ENCODE measurements around the gene GCAT. TPM values are rescaled to one million over a fixed set of nuclear protein-coding genes. Genes with fewer than 3 reads are reported as not detected.
"Not testable (repeated sequence)": the region's sequence is repeated elsewhere in the genome, so short reads cannot be mapped to it uniquely, and the experiment has no call there.

Gene GCAT
- total RNA-seq, 2 donors from 2014 or later, result 31.6 to 42.5 TPM

- no peak for TF ChIP-seq POLR2A (IDR thresholded peaks at IDR 0.05)
- TF ChIP-seq CTCF (IDR thresholded peaks at IDR 0.05), result no peak
- H3K9me3 ChIP-seq, result no peaks in the 10 kb centered on the region
- no peaks in the 10 kb centered on the region for H3K27me3 ChIP-seq
- H3K4me1 ChIP-seq, result no peaks in the 10 kb centered on the region
- H3K4me3 ChIP-seq, result no peak overlapping the region
- DNase-seq (no peak), ATAC-seq (no peak)
- 86 to 89% methylated on average over 6 of the region's 6 CpGs for WGBS, 2 donors
- intact Hi-C loops (cut with DNase I), result no loop called here
- no peaks in the 10 kb centered on the region for H3K36me3 ChIP-seq (replicated peaks in 1 of 2; ENCODE audit: insufficient read depth in 1 of 2, low read depth in 2 of 2)
- no peak overlapping the region for H3K27ac ChIP-seq
These were observed 15.2 kb upstream of the GCAT start for GRCh38 chr22:37792494-37792893.

DNA sequence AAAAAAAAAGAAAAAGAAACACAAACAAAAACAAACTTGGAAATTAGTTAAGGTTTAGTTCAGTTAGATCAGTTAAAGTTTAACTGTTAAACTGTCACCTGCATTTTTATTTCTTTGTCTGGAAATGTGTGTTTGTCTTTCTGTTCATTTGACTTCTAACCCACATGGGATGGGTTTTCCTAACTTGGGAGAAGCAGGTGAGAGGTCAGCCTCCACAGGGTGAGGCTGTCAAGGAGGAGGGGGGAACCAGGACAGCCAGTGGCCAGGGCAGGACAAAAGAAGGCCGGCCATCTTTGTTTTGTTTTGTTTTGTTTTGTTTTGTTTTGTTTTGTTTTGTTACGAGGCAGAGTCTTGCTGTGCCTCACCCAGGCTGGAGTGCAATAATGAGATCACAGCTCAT lies 13.4 kb upstream of the GCAT start:
- TF ChIP-seq CTCF (IDR thresholded peaks at IDR 0.05), result no peak
- no peak for TF ChIP-seq POLR2A (IDR thresholded peaks at IDR 0.05)
- 75 to 92% methylated on average over 2 of the region's 2 CpGs for WGBS, 2 donors
- no peak for DNase-seq
- Histone ChIP-seq H3K27ac (no peak overlapping the region), H3K27me3 (no peaks in the 10 kb centered on the region), H3K4me3 (no peak overlapping the region), H3K9me3 (no peaks in the 10 kb centered on the region), H3K36me3 (replicated peaks in 1 of 2; ENCODE audit: insufficient read depth in 1 of 2, low read depth in 2 of 2) (no peaks in the 10 kb centered on the region), H3K4me1 (no peaks in the 10 kb centered on the region)
- ATAC-seq, result no peak
- intact Hi-C loops (cut with DNase I), result no loop called here

DNA sequence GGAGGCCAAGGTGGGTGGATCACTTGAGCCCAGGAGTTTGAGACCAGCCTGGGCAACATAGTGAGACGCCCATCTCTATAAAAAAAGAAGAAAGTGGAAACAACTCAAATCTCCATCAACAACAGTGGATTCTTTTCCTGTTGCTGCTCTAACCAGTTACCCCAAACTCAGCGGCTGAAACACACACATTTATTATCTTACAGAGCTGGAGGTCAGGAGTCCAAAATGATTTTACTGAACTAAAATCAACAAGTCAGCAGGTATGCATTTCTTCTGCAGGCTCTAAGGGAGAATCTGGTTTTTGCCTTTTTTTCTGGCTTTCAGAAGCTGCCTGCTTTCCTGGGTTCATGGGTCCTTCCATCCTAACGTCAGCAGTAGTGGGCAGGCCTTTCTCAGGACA lies 11.7 kb upstream of the GCAT start:
- no peak for ATAC-seq
- Histone ChIP-seq H3K4me1 (no peaks in the 10 kb centered on the region), H3K36me3 (replicated peaks in 1 of 2; ENCODE audit: insufficient read depth in 1 of 2, low read depth in 2 of 2) (no peaks in the 10 kb centered on the region), H3K4me3 (no peak overlapping the region), H3K27ac (no peak overlapping the region), H3K9me3 (no peaks in the 10 kb centered on the region), H3K27me3 (no peaks in the 10 kb centered on the region)
- WGBS, 2 donors, result 52 to 77% methylated on average over 3 of the region's 3 CpGs
- DNase-seq, result no peak
- intact Hi-C loops (cut with DNase I), result no loop called here
- TF ChIP-seq POLR2A (IDR thresholded peaks at IDR 0.05) (no peak), CTCF (IDR thresholded peaks at IDR 0.05) (no peak)

GRCh38 chr22:37797259-37797658 lies 10.5 kb upstream of the GCAT start:
- H3K27ac ChIP-seq; H3K4me3 ChIP-seq; H3K27me3 ChIP-seq; intact Hi-C loops (cut with DNase I); H3K9me3 ChIP-seq; DNase-seq; H3K4me1 ChIP-seq; H3K36me3 ChIP-seq (replicated peaks in 1 of 2; ENCODE audit: insufficient read depth in 1 of 2, low read depth in 2 of 2); ATAC-seq: not testable (repeated sequence)
- 93 to 94% methylated on average over 7 of the region's 7 CpGs for WGBS, 2 donors

- Histone ChIP-seq H3K36me3 (replicated peaks in 1 of 2; ENCODE audit: insufficient read depth in 1 of 2, low read depth in 2 of 2) (no peaks in the 10 kb centered on the region), H3K27me3 (no peaks in the 10 kb centered on the region), H3K4me3 (no peak overlapping the region), H3K27ac (no peak overlapping the region), H3K4me1 (peaks cover 14% of the 10 kb centered on the region), H3K9me3 (no peaks in the 10 kb centered on the region)
- ATAC-seq (no peak), DNase-seq (no peak)
- intact Hi-C loops (cut with DNase I), result no loop called here
- 65 to 67% methylated on average over 11 to 14 of the region's 14 CpGs for WGBS, 2 donors
- TF ChIP-seq POLR2A (IDR thresholded peaks at IDR 0.05) (no peak), CTCF (IDR thresholded peaks at IDR 0.05) (no peak)
These were observed 9.7 kb upstream of the GCAT start for GRCh38 chr22:37797874-37798500.

DNA sequence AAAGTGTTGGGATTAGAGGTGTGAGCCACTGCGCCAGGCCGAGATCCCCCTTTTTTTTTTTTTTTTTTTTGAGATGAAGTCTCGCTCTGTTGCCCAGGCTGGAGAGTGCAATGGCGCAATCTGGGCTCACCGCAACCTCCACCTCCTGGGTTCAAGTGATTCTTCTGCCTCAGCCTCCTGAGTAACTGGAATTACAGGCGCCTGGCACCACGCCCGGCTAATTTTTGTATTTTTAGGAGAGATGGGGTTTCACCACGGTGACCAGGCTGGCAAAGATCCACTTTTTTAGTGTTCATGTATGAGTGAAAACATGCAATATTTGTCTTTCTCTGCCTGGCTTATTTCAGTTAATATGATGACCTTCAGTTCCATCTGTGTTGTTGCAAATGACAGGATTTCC lies 7.8 kb upstream of the GCAT start:
- DNase-seq; ATAC-seq; H3K36me3 ChIP-seq (replicated peaks in 1 of 2; ENCODE audit: insufficient read depth in 1 of 2, low read depth in 2 of 2); H3K27me3 ChIP-seq; intact Hi-C loops (cut with DNase I); H3K4me3 ChIP-seq; H3K9me3 ChIP-seq; H3K27ac ChIP-seq: not testable (repeated sequence)
- H3K4me1 ChIP-seq, result peaks cover 31% of the 10 kb centered on the region
- WGBS, 2 donors, result 73 to 81% methylated on average over 9 of the region's 9 CpGs

Data from body of pancreas (tissue), 4 donors.